HG02870 (cell line): ENCODE measurements around the gene ANXA6.

Experiments
- ATAC-seq: cut with Tn5 transposase; IDR thresholded peaks from one replicate; pipeline ENCODE4 v1.9.1; 2021; ENCODE audit warnings: mild to moderate bottlenecking, moderate library complexity; ENCODE audit not compliant: unreplicated experiment

The ANXA6 gene

GRCh38 chr5:151130922-151131891 is 26.4 kb downstream of the ANXA6 start:
- no peak for ATAC-seq

- no peak for ATAC-seq
Measured at GRCh38 chr5:151130235-151130921, 27.2 kb downstream of the ANXA6 start.

- ATAC-seq = no peak
Measured at GRCh38 chr5:151128817-151129216, 28.8 kb downstream of the ANXA6 start.

DNA sequence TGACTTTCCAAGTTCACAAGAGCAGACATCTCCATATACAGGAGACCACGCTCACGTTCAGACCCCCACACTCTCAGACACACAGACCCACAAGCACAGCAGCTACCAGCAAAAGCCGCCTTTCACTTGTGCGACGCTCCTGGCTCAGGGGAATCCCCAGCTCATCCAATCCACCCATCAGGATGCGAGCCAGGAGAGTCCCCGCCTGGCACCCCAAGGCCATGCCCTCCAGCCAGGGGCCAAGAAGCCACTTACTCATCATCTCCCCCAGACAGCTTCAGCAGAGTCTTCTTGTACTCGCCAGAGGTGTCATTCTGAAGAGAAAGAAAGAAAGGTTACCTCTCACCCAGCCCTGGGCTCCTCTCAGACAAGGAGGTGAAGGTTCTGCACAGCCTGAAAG is 29.7 kb downstream of the ANXA6 start:
- ATAC-seq = no peak

- no peak for ATAC-seq
Measured at GRCh38 chr5:151126199-151126645, 31.4 kb downstream of the ANXA6 start.

DNA sequence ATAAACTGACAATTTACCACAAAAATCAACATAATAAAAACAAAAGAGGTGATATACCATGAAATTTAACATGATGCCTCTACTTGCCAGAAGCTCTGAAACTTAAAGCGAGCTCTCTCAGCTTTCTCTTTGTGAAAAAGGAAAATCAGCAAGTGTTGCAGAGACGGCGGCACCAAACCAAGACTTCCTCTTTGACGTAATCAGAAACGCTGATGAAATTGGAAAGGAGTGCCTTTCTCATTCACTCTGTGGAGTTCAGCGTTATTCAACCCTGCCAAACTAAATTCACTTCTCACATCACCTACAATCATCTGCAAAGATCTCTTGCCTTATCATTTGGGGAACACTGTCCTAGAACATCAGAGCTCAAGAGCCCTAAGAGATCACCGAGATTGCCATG is 32.2 kb downstream of the ANXA6 start:
- no peak for ATAC-seq

DNA sequence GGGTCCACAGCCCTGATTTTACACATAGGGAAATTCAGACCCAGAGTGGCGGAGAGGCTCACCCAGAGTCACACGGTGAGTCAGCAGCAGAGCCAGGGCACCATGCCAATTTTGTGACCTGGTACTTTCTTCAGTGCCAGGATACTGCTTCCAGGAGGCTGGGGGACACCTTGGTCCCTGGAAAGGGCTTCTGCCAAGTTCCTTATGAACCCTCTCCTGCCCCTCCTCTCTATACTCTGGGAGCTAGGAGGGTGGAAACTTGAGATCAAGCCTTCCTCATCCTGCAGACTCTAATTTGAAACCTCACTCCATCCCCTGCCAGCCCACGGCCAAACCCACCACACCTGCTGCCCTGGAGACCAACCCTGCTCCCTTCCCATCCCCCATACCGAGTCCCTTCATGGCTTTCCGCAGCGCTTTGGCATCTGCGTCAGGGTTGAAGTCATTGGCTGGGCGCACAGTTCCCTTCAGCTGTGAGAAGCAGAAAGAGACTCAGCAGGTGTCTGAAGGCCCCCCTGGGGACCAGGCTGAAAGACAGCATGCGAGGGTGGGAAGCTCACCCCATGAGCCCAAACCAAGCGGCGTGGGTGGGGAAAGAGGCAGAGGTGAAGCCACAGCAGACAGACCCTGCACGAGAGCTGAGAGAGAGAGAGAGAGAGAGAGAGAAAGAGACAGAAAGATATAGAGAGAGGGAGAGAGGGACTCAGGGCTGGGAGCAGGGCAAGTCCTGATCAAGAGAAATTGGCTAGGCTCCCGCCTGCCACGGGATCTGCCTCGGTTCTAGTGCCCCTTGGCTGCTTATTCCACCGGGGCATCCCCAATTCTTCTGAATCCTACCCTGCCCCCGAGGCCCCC is 33.5 kb downstream of the ANXA6 start:
- peak; percentile 77 for ATAC-seq

DNA sequence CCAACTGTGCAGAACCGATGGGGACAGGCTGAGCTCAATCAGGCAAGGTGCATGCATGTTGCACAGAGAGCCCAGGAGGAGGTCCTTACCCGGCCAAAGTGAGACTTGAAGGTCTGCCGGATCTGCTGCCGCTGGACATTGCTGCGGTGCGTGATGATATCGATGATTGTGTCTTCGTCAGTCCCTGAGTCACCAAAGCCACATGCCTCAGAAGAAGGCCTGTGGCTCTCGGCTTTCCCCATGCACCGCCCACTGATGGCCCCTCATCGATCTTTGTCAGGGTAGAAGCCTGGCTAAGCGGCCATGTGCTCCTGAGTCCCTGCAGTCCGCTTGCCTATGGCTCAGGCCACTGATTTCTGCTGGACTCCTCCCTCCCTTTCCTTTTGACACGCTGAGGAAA is 34.8 kb downstream of the ANXA6 start:
- ATAC-seq = no peak

GRCh38 chr5:151121665-151122064 is 35.9 kb downstream of the ANXA6 start:
- ATAC-seq = no peak

GRCh38 chr5:151121095-151121494 is 36.5 kb downstream of the ANXA6 start:
- ATAC-seq = no peak

DNA sequence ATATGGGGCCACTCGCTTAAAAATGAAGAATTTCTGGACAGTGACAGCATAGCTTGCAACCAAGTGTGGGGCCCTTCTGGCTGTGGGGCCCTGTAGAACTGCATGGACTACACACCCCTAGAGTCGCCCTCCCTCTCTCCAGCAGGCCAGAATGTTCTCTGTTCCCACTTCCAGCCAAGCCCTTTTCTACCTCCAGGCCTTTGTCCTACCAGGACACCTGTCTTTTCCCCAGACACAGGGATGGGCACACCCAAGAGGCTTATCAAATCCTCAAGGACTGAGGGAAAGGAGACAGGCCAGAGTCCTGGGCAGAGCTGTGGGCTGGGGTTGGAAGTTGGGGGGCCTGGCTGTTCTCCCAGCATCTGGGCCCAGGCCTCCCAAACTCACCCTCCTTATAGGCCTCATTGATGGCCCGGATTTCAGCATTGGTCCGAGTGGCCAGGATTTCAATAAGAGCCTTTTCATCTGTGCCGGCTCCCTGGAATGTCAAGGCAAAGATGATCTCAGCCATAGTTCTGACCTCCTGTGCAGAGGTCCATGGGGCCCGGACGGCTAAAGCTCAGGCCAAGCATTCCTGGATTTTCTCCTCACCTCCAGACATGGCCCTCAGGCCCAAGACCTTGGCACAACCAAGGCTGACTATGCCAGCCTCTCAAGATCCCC is 38.5 kb downstream of the ANXA6 start:
- ATAC-seq = no peak

GRCh38 chr5:151115272-151115905 is 42.2 kb downstream of the ANXA6 start:
- no peak for ATAC-seq

- no peak for ATAC-seq
Measured at GRCh38 chr5:151113651-151114050, 43.9 kb downstream of the ANXA6 start.

GRCh38 chr5:151110992-151111391 is 46.6 kb downstream of the ANXA6 start:
- peak; percentile 27 for ATAC-seq

GRCh38 chr5:151110122-151110681 is 47.4 kb downstream of the ANXA6 start:
- peak; percentile 40 for ATAC-seq

GRCh38 chr5:151108566-151108965 is 49.0 kb downstream of the ANXA6 start:
- ATAC-seq = no peak

DNA sequence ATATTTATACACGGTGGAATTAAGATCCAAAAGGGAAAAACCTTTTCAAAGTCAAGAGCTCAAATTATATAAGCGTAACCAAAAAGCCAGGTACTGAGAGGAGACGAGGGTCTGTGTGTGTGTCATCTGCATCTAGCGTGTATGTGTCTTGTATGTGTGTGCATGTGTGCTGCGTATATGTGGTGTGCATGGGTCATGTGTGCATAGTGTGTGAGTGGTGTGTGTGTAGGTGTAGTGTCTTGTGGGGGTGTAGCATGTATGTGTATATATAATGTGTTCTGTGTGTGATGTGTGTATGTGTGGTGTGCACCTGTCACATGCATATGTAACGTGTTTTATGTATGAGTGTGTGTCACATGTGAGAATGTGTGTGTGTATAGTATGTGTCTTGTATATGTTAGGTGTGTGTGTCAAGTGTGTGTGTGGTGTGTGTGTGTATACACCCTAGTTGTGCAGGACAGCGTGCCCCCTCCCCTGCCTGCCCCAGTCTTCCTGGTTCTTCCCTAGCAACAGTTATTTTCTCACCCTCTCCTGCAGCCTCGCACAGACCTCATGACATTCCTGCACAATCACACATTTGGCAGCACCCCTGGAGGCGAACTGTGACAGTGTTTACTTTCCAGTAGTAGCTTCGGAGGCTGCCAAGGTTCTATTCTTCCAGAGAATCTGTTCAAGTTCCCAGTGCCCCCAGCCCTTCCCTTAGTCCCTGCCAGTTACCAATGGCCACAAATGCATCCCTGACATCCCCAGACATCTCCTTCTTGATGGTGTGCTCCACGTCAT is 49.6 kb downstream of the ANXA6 start:
- ATAC-seq = no peak

GRCh38 chr5:151107084-151107483 is 50.5 kb downstream of the ANXA6 start:
- ATAC-seq = no peak

DNA sequence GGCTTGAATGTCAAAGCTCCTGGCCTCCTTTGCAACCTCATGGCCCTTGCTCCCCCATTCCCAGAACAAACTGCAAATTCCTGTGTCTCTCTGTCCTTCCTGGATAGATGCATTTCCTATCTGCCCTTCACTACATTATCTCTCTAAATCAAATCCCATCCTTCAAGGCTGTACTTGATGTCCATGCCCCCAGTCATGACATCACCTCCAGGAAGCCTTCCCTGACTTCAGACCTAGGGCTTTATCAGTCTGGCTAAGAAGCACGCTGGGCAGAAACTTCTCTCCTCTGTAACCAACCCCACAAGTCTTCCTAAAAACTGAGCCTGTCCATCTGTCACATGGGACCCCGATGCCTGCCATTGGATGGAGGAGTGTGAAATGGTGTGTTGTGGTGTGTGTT is 51.1 kb downstream of the ANXA6 start:
- no peak for ATAC-seq
